Activated CD8-positive, alpha-beta memory T cell treated with anti-CD3 and anti-CD28 coated beads for 4 hours (primary cell): Measurements from ENCODE around the gene TEKT1.
"Not testable (repeated sequence)": the region's sequence is repeated elsewhere in the genome, so short reads cannot be mapped to it uniquely, and the experiment has no call there.

ENCODE experiments used
- DNase-seq, 2 donors: peaks; one replicate each; pipeline ENCODE4 v3.0.0-alpha.2; 2020; ENCODE audit warnings: low read depth in 2 of 2

TEKT1 gene

DNA sequence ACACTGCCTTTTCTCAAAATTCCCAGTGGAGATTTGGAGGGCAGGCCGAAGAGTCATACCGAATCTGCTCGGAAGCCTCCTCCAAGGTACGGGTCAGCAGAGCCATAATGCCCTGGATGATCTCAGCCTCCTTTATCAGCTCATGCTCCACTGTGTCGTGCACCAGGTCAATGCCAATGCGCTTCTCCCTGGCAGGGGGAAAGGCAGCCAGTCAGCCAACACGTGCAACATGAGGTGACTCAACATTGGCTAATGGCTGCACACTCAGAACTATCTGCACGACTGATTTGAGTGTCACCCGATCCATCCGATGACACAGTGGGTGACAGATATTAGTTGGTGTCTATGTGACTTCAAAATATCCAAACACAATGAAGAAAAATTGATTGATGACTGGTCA, 15.8 kb downstream of the TEKT1 start:
- no peak for DNase-seq

DNA sequence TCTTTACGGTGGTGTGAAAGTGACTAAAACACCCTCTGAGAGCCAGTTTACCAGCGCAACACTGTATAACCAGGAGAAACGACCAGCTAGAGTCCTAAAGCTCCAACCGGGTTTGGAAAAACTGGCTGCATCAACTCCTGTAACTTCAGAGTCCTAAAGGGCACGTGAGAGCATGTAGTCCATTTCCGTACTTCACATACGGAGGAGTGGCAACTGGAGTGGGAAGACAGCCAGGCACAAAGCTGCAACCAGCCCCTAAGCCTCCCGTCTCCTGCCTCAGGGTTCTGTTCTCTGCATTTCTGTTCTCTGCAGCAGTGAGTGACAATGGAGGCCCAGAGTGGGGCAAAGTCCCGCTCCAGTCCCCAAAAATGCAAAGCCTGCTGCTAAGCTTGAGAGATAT, 19.2 kb downstream of the TEKT1 start:
- DNase-seq, result no peak

DNA sequence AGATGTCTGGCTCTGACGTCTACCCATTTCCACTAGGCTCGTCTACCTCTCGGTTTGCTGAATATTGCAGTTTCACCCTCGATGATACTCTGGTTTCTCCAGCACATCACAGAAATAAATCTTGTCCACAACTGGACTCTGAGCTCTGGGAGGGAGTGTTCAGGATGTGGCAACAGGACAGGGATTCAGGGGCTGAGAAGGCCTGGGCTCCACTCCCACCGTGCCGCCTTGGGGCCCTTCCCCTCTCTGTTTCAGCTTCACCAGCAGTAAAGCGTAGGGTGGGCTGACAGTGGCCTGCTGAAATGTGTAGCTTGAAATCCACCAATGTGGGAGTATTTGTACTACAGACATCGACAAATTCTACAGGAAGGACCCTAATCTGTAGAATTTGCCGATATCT, 20.0 kb downstream of the TEKT1 start:
- no peak for DNase-seq

DNA sequence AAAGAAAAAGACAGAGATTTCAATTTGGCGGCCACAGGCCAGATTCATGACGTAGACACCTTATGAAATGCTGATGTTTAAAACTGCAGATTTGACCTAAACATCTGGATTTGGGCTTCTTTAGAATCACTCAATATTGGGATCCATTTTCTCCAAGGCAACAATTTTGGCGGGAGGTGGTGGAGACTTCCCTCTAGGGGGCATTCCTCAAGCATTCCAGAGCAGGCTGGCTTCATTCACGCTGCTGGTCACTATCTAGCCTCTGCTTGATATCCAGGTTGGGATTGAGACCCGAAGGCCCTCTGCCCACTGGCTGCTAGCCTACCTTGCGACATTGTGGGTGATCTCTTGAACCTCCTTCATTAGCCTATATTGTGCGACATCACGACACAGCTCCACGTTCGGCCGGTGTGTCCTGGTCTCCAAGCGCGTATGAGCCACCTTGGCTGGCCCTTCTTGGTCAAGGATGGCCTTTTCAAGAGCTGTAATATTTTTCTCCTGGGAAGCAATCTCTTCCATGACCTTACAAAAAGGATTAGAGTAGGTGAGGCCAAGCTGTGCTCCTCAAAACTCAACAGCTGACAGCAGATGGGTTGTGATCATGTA, 31.0 kb downstream of the TEKT1 start:
- no peak for DNase-seq

DNA sequence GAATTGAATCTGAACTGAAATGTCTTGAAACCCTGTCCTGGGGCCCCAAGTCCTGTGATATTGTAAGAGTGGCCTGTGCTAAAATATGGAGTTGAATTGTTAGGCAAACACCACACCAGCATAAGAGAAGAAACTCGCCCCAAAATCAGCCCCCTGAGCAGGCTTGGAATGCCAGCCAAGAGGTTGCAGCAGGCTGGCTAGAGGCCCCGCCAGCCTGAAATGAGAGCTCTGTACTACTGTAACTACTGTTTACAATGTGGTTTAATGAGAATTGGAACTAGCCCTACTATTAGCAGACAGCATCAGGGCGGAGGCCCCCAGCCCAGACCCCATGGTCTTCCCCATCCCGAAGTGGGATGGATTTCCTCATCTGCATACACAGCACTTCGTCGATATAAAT, 31.8 kb downstream of the TEKT1 start:
- DNase-seq, result no peak

DNA sequence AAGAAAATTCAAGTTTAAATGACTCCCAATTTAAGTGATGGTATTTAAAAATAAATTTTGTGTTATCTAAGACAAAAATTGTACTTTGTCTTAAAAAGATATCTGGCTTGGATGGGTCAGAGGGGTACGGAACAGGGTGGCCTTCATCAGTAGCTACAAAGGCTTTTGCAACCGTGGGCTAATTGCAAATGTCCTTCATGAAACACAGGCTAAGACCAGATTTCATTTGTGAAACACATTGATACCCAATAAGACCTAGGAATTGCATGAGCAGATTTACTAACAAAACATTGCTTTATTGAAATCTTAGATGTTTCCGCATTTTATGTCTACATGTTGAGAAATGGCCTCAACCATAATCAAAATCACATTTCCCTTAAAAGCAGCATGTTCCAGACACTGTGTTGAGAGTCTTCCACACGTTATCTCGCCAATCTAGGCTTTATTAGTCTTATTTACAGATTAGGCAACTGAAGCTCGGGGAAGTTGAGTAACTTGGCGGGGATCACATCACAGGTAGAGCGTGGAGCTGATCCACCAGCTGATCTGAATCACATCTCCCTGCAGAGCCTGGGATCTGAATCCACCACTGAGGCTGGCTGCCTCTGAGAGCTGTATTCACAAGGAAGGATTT, 33.7 kb downstream of the TEKT1 start:
- no peak for DNase-seq

DNA sequence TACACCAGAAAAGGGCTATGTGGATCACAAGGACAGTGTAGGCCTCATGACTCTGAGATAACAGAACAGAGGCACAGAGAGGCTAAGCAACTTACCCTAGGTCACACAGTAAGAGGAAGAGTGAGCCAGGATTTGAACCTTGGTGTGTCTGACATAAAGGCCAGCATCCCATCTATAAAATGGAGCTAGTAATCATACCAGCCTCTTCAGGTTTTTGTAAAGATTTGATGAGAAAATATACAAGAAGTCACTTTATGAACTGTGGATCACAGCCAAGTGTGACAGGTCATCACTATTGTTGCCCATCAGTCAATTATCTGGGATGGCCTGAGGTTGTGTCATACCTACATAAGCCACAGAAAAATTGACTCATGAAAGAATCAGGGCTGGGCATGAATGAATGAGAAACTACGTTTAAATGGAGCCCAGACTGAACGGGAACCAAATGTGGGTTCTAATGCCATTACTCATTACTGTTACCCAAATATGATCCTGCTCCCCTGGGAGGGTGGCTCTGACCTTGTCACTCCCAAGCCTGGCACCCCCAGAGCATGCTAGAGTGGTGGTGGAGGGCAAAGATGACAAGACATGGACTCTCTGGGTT, 34.5 kb downstream of the TEKT1 start:
- no peak for DNase-seq

DNA sequence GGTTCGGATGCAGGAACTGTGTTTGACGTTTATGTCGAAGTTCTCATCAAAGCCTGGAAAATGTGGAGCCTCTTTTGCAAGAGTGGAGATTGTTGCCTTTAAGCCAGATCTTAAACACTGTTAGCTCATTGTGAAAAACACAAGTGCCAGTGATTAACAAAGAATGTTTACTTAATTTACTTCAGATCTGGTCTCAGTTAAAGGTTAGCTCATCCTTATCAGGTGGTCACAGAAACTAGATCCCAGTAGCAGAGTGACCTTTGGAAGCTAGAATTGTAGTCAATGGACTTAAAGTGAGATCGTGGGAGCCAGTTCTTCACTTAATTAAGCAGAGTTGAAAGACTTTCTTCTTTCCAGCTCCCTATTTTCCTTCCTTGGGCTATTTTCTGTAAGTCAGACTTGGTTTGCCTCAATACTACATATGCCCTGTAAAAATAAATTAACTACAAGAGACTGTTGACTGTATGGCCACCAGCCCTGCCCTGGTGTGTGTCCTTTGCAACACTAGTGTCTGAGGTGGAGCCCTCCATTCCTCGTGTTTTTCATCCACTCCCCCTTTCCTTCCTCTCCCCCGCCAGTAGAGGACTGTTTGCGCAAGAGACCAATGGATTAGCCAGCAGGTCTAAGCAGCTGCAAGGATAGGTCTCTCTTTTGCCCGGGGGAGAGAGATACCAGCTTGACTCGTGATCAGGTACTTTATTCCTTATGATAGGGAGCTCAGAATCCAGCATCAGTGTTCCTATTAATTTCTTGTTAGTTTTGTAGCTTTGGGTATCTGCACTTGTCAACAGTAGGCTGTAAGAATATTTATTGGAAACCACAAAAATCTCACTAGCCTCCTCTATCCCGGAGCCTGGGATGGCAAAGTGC, 35.3 kb downstream of the TEKT1 start:
- DNase-seq, result no peak

DNA sequence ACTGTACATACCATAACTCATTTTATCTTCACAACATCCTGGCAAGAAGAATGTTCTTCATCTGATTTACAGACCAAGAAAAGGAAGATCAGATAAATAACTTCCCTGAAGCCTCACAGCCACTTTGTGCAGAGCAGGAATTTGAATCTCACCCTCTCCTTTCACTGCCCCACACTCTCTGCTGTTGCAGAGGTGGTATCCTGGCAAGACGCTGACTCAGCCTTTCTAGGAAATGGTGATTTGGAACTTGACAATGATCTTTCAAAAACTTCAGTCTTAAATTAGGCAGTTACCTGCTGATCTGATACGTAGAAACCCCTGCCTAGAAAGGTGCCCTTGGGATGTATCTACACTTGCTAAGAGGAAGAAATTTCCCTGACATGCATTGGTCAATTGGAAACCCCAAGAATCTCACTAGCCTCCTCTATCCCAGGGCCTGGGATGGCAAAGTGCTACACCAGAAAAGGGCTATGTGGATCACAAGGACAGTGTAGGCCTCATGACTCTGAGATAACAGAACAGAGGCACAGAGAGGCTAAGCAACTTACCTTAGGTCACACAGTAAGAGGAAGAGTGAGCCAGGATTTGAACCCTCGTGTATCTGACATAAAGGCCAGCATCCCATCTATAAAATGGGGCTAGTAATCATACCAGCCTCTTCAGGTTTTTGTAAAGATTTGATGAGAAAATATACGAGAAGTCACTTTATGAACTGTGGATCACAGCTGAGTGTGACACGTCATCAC, 37.6 kb downstream of the TEKT1 start:
- no peak for DNase-seq

DNA sequence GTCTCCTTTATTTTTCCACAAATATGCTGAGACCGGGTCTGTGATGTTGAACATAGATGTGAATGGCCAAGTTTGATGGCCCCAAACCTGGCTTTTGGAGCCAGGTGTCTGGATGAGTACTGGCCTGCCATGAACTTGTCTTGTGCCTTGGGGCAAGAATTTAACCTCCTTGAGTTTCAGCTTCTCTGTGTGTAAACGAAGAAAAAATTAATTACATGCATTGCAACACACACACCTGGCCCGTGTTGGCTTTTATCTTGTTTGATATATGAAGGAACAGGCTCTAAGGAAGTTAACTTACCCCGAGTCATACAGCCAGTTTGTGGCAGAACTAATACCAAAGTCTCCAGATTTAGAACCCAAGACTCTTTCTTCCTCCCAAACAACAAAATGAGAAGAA, 42.4 kb downstream of the TEKT1 start:
- DNase-seq, result no peak

DNA sequence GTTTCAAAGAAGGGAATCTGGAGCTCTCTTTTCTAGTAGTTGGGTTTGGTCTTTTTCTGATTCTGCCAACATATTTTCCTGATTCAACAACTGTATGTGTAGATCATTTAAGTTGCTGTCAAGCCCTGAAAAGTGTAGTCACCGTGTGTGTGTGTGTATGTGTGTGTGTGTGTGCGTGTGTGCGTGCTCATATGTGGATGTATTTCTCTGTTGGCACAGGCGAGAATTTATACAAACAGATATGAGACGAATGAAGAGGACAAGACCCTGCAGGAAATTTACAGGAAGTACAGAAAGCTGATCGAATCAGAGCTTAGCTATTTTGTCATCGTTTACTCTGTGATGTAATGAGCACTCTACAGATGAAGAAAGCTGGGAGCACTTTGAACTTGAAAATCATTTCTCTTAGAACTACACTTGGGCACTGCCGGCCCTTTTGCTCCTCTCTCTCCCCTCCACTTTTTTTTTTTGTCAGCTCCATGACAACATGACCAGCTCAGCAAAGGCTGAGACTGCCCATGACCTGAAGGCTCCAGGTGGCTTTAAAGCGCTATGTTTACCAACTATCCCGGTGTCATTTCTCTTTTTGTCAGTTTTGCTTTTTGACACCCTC, 44.3 kb downstream of the TEKT1 start:
- DNase-seq, result no peak

DNA sequence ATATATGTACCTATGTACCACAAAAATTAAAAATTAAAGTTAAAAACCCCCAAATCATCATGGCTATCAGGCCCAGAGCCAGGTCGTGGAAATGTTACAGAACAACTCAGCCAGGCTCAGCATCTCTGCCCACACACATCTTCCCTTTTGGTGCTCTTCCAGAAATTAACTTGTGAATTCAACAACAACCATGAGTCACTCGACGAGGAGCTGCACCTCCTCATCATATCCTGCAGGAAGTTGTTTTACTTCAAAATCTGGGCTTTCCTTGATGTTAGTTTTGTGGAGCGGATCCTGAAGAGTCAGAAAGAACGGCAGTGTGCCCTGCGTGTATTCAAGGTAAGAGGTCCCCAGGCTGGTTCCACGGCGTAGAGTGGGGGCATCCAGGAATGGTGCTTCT, 44.9 kb downstream of the TEKT1 start:
- no peak for DNase-seq

DNA sequence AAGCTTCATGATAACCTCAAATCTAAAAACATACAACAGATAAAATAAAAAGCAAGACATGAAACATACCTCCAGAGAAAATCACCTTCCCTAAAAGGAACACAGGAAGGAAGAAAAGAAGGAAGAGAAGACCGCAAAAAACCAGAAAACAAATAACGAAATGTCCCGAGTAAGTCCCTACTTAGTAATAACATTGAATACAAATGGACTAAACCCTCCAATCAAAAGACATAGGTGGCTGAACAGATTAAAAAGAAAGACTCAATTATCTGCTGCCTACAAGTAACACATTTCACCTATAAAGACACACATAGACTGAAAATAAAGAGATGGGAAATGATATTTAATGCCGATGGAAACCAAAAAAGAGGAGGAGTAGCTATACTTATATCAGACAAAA, 49.3 kb downstream of the TEKT1 start:
- no peak for DNase-seq

DNA sequence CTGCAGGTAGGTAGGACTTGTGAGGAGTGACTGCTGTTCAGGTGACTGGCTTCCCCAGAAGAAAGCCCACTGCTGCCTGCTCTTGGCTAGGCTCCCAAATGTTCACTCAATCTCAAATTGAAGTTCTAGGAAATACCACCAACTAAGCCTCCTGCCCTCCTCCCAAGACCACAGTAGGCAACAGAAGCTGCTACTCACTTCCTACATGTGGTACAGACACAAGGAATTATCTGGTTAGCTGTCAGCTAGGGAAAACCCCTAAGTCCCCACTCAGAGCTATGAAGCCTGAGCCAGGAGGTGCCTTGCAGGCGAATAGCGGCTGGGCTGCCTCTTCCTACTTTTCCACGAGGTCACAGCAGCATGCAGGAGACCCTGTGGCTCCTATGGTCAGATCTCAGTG, 50.6 kb downstream of the TEKT1 start:
- no peak for DNase-seq

DNA sequence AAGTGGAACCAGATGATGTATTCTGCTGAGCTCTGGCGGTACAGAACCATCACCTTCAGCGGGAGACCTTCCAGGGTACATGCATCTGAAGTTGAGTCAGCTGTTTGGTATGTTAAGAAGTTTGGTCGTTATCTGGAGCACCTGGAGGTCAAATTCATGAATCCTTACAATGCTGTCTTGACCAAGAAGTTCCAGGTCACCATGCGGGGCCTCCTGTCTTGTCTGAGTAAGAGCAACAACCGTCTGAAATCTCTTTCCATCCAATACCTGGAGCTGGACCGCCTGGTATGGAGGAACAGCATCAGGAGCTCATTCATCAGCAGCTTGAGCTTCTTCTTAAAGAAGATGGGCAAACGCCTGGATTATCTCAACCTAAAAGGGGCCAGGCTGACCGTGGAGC, 51.5 kb downstream of the TEKT1 start:
- no peak for DNase-seq

DNA sequence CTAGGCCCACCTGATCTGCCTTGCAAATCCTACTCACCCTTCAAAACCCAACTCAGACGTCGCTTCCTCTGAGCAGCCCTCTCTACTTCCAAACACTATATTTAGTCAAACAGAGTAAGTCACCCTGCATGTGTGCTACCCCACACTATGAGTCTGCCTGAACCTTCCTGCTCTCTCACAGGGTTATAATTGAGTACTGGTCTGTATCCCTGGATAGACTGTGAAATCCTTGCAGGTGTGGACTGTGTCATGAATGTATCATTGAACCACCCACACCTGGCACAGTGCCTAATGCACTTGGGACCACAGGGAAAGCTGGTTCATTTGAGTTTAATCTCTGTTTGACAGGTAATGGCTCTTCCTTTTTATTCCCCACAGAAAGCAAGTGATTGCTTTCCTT, 52.1 kb downstream of the TEKT1 start:
- DNase-seq, result no peak

DNA sequence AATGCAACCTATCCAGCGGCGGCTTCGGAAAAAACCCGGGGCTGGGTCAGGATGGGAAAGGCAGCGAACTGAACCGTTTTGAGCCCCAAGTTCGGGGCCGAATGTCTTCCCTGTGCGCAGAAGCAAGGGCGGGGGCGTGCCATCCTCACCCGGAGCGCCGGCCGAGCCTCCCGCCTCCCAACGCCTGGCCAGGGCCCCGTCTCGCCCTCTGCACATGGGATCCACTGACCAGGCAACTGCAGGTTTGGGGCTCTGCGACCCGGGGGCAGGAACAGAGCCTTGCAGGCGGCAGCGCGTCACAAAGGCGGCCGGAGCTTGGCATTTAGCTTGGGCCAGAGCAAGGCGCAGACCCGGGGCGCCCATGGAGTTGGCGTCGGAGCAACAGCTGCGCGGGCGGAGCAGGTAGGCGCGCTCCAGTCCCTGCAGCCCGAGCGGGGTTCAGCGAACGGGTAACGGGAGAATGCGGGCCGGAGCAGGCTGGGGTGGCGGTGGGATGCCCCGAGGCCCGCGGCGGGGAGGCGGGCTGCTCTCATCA, 55.6 kb downstream of the TEKT1 start, which contains the start of gene FBXO39:
Gene FBXO39, plus strand, starts transcription at position 345 of the 535 bp plus-strand sequence. CDS start 3,654 bp downstream, outside the sequence.
- DNase-seq, result no peak

DNA sequence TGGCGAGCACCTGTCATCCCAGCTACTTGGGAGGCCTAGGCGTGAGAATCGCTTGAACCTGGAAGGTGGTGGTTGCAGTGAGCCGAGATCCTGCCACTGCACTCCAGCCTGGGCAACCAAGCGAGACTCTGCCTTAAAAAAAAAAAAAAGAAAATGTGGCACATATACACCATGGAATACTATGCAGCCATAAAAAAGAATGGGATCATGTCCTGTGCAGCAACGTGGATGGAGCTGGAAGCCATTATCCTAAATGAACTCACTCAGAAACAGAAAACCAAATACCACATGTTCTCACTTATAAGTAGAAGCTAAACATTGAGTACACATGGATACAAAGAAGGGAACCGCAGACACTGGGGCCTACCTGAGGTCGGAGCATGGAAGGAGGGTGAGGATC, 56.6 kb downstream of the TEKT1 start:
- not testable (repeated sequence) for DNase-seq

DNA sequence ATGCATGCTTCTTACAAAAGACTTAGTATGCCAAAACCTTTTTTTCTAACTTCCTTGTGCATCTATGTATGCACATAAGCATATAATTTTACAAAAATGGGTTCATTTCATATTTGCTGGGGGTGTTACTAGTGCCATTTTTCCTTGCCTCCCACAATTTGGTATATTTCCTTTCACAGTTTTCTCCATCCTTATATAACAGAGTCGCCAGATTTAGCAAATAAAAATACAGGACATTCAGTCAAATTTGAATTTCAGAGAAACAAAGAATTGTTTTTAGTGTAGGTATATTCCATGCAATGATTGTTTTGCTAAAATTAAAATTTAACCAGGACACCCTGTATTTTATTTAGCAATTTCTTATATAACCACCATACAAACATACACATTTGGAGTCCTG, 59.5 kb downstream of the TEKT1 start:
- no peak for DNase-seq

DNA sequence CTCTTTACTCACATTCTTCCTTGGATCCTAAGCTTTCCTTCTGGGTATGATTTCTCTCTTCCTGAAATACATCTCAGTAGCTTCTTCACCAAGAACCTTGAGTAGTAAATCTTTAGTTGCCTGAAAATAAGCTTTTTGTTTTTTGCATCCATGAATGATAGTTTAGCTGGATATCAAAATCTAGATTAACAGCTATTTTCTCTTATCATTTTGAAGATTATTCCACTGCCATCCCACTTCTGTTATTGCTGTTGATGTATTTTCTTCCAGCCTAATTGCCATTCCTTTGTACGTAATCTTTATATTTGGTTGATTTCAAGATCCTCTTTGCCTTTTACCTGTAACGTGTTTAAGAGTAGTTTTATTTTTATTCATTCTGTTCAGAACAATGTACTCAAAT, 63.1 kb downstream of the TEKT1 start:
- no peak for DNase-seq

DNA sequence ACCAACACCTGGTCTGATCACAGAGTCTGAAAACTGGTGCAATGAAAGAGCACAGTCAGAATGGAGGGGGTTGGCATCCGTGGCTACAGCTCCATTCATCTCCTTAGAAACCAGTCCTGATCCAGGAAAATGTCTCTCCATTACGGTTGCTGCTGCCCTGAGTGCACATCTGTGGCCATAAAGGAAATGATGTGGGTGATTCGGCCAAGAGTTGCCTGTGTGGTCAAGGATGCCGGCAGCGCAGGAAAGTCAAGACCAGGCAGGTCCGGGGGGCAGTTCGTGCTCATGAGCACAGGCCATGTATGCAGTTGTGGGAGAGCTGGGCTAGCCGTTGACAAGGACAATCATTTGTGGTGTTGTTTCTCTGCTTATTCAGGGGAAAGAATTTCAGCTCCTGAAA, 69.8 kb downstream of the TEKT1 start:
- no peak for DNase-seq
